T-helper 2 cell treated with Interferon-gamma antibody and Interleukin-4, amounts not matched to agents 100 ng/mL and 5 ng/mL, for 36 hours (primary cell): ENCODE results near the gene DNPEP. TPM values are rescaled to one million over a fixed set of nuclear protein-coding genes. Genes with fewer than 3 reads are reported as not detected.
"Not testable (repeated sequence)": the region's sequence is repeated elsewhere in the genome, so short reads cannot be mapped to it uniquely, and the experiment has no call there.

Source experiments
- intact Hi-C: fragments of 100-400 bp; cut with micrococcal nuclease; formaldehyde crosslinking; loops from one replicate; pipeline ENCODE4 v1.15.1; 2023
- total RNA-seq: library from RNA; stranded (reverse); gene quantifications from 2 replicates; pipeline ENCODE4 v1.2.3, GENCODE V29; 2022

DNPEP gene
- total RNA-seq, 1 donor from 2014 or later: 80.2 TPM

GRCh38 chr2:219402665-219403515 lies 15.2 kb upstream of the DNPEP start:
- intact Hi-C loops: loop anchor here (1.0 kb wide), 3 partner anchors 31 to 127 kb away; partner anchors contain the start of gene SPEG

- intact Hi-C loops: no loop called here
Observed at GRCh38 chr2:219401606-219402005, 13.9 kb upstream of the DNPEP start.

GRCh38 chr2:219400562-219400961 lies 12.8 kb upstream of the DNPEP start:
- intact Hi-C loops: no loop called here

GRCh38 chr2:219399716-219400478 lies 12.2 kb upstream of the DNPEP start:
- intact Hi-C loops: no loop called here

GRCh38 chr2:219398721-219399363 lies 11.1 kb upstream of the DNPEP start:
- intact Hi-C loops: no loop called here

GRCh38 chr2:219396863-219397457 lies 9.2 kb upstream of the DNPEP start:
- intact Hi-C loops: no loop called here

- intact Hi-C loops: no loop called here
Observed at GRCh38 chr2:219395609-219396008, 7.9 kb upstream of the DNPEP start.

GRCh38 chr2:219395056-219395455 lies 7.3 kb upstream of the DNPEP start:
- intact Hi-C loops: not testable (repeated sequence)

- intact Hi-C loops: no loop called here
Observed at GRCh38 chr2:219392754-219393153, 5.0 kb upstream of the DNPEP start.

GRCh38 chr2:219388907-219389156 lies 1.1 kb upstream of the DNPEP start:
- intact Hi-C loops: loop anchor here (1.0 to 5.0 kb wide), 13 partner anchors 92 to 1172 kb away; partner anchors contain the start of genes ANKZF1, ARPC2, ATG9A and CHPF

- intact Hi-C loops: loop anchor here (1.0 to 5.0 kb wide), 13 partner anchors 91 to 1171 kb away; partner anchors contain the start of genes ANKZF1, ARPC2, ATG9A and CHPF
Observed at GRCh38 chr2:219388121-219388906, 602 bp upstream of the DNPEP start.

GRCh38 chr2:219386532-219387280 lies 1.0 kb downstream of the DNPEP start:
- intact Hi-C loops: loop anchor here (1.0 to 5.0 kb wide), 5 partner anchors 89 to 1169 kb away; partner anchors contain the start of genes ARPC2, CNOT9, TTLL4 and USP37

GRCh38 chr2:219385958-219386520 lies 1.7 kb downstream of the DNPEP start:
- intact Hi-C loops: loop anchor here (5.0 kb wide), 3 partner anchors 89 to 1169 kb away; partner anchors contain the start of genes ARPC2, CNOT9 and USP37

- intact Hi-C loops: loop anchor here (5.0 kb wide), 3 partner anchors 88 to 1168 kb away; partner anchors contain the start of genes ARPC2, CNOT9 and USP37
Observed at GRCh38 chr2:219384859-219385258, 2.9 kb downstream of the DNPEP start.

- intact Hi-C loops: no loop called here
Observed at GRCh38 chr2:219384083-219384713, 3.5 kb downstream of the DNPEP start.

- intact Hi-C loops: no loop called here
Observed at GRCh38 chr2:219381448-219381847, 6.3 kb downstream of the DNPEP start.

GRCh38 chr2:219380926-219381325 lies 6.8 kb downstream of the DNPEP start:
- intact Hi-C loops: no loop called here

GRCh38 chr2:219378163-219378851 lies 9.4 kb downstream of the DNPEP start:
- intact Hi-C loops: no loop called here
